Measurements from ENCODE around the gene PIGQ. TPM values are rescaled to one million over a fixed set of nuclear protein-coding genes. Genes with fewer than 3 reads are reported as not detected.

The PIGQ gene
- total RNA-seq, 4 donors from 2014 or later: 30.4 to 42.4 (median 36.8) TPM

DNA sequence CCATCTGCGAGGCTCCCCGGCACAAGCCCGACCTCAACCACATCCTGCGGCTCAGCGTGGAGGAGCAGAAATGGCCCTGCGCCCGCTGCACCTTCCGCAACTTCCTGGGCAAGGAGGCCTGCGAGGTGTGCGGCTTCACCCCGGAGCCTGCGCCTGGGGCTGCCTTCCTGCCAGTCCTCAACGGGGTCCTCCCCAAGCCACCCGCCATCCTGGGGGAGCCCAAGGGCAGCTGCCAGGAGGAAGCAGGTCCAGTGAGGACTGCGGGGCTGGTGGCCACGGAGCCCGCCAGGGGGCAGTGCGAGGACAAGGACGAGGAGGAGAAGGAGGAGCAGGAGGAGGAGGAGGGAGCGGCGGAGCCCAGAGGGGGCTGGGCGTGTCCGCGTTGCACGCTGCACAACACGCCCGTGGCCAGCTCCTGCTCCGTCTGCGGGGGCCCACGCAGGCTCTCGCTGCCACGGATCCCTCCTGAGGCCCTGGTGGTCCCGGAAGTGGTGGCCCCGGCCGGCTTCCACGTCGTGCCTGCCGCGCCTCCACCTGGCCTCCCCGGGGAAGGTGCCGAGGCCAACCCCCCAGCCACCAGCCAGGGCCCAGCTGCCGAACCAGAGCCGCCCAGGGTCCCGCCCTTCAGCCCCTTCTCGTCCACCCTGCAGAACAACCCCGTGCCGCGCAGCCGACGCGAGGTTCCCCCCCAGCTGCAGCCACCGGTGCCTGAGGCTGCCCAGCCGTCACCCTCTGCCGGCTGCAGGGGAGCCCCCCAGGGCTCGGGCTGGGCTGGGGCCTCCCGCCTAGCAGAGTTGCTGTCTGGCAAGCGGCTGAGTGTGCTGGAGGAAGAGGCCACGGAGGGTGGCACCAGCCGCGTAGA, 22.6 kb upstream of the PIGQ start:
- peak overlapping the region in 1 of 2 donors; percentile 29 for H3K4me3 ChIP-seq
- WGBS, 2 donors (ENCODE audit: low coverage in 1 of 2): 45% methylated on average over 2 of the region's 60 CpGs; no CpG with 5 or more reads in 1 of the 2 donors
- TF ChIP-seq POLR2AphosphoS5 (IDR thresholded peaks at IDR 0.05): no peak
- no peak for TF ChIP-seq EP300 (IDR thresholded peaks at IDR 0.05)
- no peak for TF ChIP-seq POLR2A (IDR thresholded peaks at IDR 0.05)
- TF ChIP-seq, protein P1, sequence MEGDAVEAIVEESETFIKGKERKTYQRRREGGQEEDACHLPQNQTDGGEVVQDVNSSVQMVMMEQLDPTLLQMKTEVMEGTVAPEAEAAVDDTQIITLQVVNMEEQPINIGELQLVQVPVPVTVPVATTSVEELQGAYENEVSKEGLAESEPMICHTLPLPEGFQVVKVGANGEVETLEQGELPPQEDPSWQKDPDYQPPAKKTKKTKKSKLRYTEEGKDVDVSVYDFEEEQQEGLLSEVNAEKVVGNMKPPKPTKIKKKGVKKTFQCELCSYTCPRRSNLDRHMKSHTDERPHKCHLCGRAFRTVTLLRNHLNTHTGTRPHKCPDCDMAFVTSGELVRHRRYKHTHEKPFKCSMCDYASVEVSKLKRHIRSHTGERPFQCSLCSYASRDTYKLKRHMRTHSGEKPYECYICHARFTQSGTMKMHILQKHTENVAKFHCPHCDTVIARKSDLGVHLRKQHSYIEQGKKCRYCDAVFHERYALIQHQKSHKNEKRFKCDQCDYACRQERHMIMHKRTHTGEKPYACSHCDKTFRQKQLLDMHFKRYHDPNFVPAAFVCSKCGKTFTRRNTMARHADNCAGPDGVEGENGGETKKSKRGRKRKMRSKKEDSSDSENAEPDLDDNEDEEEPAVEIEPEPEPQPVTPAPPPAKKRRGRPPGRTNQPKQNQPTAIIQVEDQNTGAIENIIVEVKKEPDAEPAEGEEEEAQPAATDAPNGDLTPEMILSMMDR (IDR thresholded peaks at IDR 0.05): peak in 3 of 4 experiments; percentile 34 to 54 (median 52)
- no peaks in the 10 kb centered on the region for H3K9me3 ChIP-seq
- no peaks in the 10 kb centered on the region for H3K27me3 ChIP-seq
- no peak overlapping the region for H3K27ac ChIP-seq
- peak; percentile 61 for ATAC-seq
- H3K36me3 ChIP-seq: peaks cover 0 to 61% of the 10 kb centered on the region in 2 donors
- H3K4me1 ChIP-seq: peaks cover 0 to 7% (median 0%) of the 10 kb centered on the region in 3 donors

DNA sequence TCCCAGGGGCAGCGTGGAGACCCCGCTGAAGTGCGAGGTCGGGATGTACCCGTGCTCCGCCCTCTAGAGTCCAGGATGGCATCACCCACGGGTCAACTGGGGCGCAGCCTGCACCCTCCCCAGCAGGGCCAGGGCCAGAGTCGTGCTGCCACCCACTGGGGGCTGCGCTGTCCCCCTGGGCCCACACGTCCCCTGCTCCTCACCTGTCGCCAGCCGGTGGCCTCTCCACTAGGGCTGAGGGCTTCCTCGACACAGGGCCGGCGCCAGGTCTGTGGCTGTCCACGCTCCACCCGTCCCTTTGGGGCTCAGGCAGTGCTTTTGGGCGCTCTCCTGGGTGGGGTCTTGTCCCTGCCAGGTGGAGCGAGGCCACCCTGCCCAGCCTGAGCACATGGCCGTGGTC, 21.2 kb upstream of the PIGQ start:
- H3K9me3 ChIP-seq: no peaks in the 10 kb centered on the region
- WGBS, 2 donors (ENCODE audit: low coverage in 1 of 2): 93% methylated on average over 3 of the region's 21 CpGs; no CpG with 5 or more reads in 1 of the 2 donors
- H3K4me3 ChIP-seq: no peak overlapping the region
- peaks cover 0 to 68% of the 10 kb centered on the region in 2 donors for H3K36me3 ChIP-seq
- H3K27me3 ChIP-seq: no peaks in the 10 kb centered on the region
- ATAC-seq: no peak
- no peak for TF ChIP-seq POLR2AphosphoS5 (IDR thresholded peaks at IDR 0.05)
- TF ChIP-seq POLR2A (IDR thresholded peaks at IDR 0.05): no peak
- TF ChIP-seq, protein P1 (IDR thresholded peaks at IDR 0.05): no peak
- no peak for TF ChIP-seq EP300 (IDR thresholded peaks at IDR 0.05)
- H3K27ac ChIP-seq: no peak overlapping the region
- peaks cover 0 to 7% (median 0%) of the 10 kb centered on the region in 3 donors for H3K4me1 ChIP-seq

DNA sequence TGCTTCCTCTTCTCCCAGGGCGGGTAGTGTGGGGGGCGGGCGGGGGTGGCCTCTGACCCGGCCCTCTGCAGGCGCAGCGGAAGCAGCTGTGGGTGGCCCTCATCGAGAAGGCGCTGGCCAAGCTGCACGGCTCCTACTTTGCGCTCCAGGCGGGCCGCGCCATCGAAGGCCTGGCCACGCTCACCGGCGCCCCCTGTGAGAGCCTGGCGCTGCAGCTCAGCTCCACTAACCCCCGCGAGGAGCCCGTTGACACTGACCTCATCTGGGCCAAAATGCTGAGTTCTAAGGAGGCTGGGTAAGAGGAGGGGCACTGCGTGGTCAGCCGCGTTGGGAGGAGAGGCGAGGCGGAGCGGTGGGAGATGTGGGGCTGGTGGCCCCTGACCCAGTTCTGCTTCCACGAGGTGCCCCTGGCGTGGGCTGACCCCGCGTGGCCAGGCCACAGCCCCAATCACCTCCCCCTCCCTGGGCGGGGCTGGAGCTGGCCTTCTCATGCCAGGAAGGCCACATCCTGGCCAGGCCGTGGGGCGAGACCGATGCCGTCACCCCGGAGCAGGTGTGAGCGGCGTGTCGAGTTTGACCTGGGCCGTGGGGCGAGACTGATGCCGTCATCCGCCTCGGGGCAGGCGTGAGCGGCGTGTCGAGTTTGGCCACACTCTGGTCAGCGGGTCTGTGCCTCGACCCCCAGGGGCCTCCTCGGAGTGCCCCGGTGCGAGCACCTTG, 20.1 kb upstream of the PIGQ start:
- Histone ChIP-seq H3K27me3 (no peaks in the 10 kb centered on the region), H3K36me3 (peaks cover 0 to 71% of the 10 kb centered on the region in 2 donors), H3K4me1 (peaks cover 0 to 7% (median 0%) of the 10 kb centered on the region in 3 donors), H3K4me3 (no peak overlapping the region), H3K9me3 (no peaks in the 10 kb centered on the region), H3K27ac (no peak overlapping the region)
- TF ChIP-seq, protein P1 (IDR thresholded peaks at IDR 0.05): no peak
- TF ChIP-seq POLR2AphosphoS5 (IDR thresholded peaks at IDR 0.05): no peak
- TF ChIP-seq EP300 (IDR thresholded peaks at IDR 0.05): no peak
- no peak for TF ChIP-seq POLR2A (IDR thresholded peaks at IDR 0.05)
- ATAC-seq: no peak
- no CpG with 5 or more reads among the region's 54 CpGs for WGBS, 2 donors (ENCODE audit: low coverage in 1 of 2)

DNA sequence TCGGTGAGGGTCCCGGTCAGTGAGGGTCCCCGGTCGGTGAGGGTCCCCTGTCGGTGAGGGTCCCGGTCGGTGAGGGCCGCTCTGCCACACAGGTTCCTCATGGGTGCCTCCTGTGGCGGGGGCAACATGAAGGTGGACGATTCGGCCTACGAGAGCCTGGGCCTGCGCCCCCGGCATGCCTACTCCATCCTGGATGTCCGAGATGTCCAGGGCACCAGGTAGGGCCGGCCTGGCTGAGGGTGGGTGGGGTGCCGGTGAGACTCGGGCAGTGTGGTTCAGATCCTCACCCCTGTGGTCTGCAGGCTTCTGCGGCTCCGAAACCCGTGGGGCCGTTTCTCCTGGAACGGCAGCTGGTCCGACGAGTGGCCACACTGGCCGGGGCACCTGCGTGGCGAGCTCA, 18.6 kb upstream of the PIGQ start:
- H3K36me3 ChIP-seq: peaks cover 0 to 71% of the 10 kb centered on the region in 2 donors
- no peaks in the 10 kb centered on the region for H3K9me3 ChIP-seq
- H3K27me3 ChIP-seq: no peaks in the 10 kb centered on the region
- no CpG with 5 or more reads among the region's 28 CpGs for WGBS, 2 donors (ENCODE audit: low coverage in 1 of 2)
- ATAC-seq: no peak
- no peak overlapping the region for H3K27ac ChIP-seq
- H3K4me3 ChIP-seq: no peak overlapping the region
- TF ChIP-seq POLR2AphosphoS5 (IDR thresholded peaks at IDR 0.05): no peak
- no peak for TF ChIP-seq POLR2A (IDR thresholded peaks at IDR 0.05)
- TF ChIP-seq EP300 (IDR thresholded peaks at IDR 0.05): no peak
- TF ChIP-seq, protein P1 (IDR thresholded peaks at IDR 0.05): no peak
- H3K4me1 ChIP-seq: peaks cover 0 to 7% (median 0%) of the 10 kb centered on the region in 3 donors
